GM12878 (cell line): ENCODE results near the gene TBC1D1. TPM values are rescaled to one million over a fixed set of nuclear protein-coding genes. Genes with fewer than 3 reads are reported as not detected.

ENCODE experiments used
- ATAC-seq: fragments of 200-7000 bp; cut with Tn5 transposase; 3 replicates; pipeline ENCODE4 v1.9.1; 2020; ENCODE audit warnings: mild to moderate bottlenecking, moderate library complexity
- BruUV-seq: library from RNA; stranded (reverse); fragments of 400-500 nt; replicated peaks from 2 replicates; lab custom pipeline; 2021; lab: Mats Ljungman, UMichigan
- CTCF ChIA-PET: fragments of 300-600 bp; sonication (Branson Sonifier 250); formaldehyde crosslinking; extraction: SDS; loops from one replicate; lab custom pipeline; 2021; ENCODE audit warnings: inconsistent platforms; lab: Yijun Ruan, JAX
- POLR2A ChIA-PET: fragments of 350-600 bp; formaldehyde crosslinking; extraction: SDS; loops from one replicate; lab custom pipeline; 2021; ENCODE audit warnings: inconsistent platforms; lab: Charles Lee
- RAD21 ChIA-PET: fragments of 300-600 bp; sonication (Branson Sonifier 250); formaldehyde crosslinking; loops from one replicate; lab custom pipeline; 2023; ENCODE audit warnings: antibody characterized with exemption; ENCODE audit not compliant: unreplicated experiment; lab: Charles Lee
- SMC1A ChIA-PET: fragments of 300-600 bp; sonication (Branson Sonifier 250); formaldehyde crosslinking; loops from one replicate; lab custom pipeline; 2023; ENCODE audit not compliant: unreplicated experiment, uncharacterized antibody; lab: Charles Lee
- DNase-seq: peaks from one replicate; pipeline ENCODE4 v3.0.0-alpha.2; 2011; ENCODE audit warnings: low read depth, low spot score
- FAIRE-seq: peaks from 3 replicates; lab custom pipeline; 2011; peaks lifted over from hg19 to GRCh38; lab: Jason Lieb, UNC
- H2AFZ ChIP-seq: 2 replicates; pipeline ENCODE4 v1.6.0; 2011; ENCODE audit warnings: low read depth, low read length, control low read depth; ENCODE audit not compliant: control insufficient read depth
- H3K27ac ChIP-seq: 2 replicates; pipeline ENCODE4 v1.5.1; 2011; ENCODE audit warnings: control low read depth; ENCODE audit not compliant: control insufficient read depth, insufficient read depth
- H3K27me3 ChIP-seq, 2 experiments: replicated peaks in 1 of 2; 2 replicates each; pipeline versions ENCODE4 v1.6.0 to v1.6.1; 2011; ENCODE audit warnings: low read length in 1 of 2; ENCODE audit not compliant: control insufficient read depth in 2 of 2, insufficient read depth in 2 of 2
- H3K36me3 ChIP-seq, 2 experiments: 2 replicates each; pipeline ENCODE4 v1.5.1; 2011; ENCODE audit warnings: low read length in 1 of 2; ENCODE audit not compliant: control insufficient read depth in 2 of 2, insufficient read depth in 2 of 2
- H3K4me1 ChIP-seq: 2 replicates; pipeline ENCODE4 v1.6.1; 2011; ENCODE audit warnings: mild to moderate bottlenecking, low read length, moderate library complexity, mixed read lengths; ENCODE audit not compliant: control insufficient read depth, insufficient read depth
- H3K4me2 ChIP-seq: 2 replicates; pipeline ENCODE4 v1.6.0; 2011; ENCODE audit warnings: control low read depth; ENCODE audit not compliant: control insufficient read depth, insufficient read depth
- H3K4me3 ChIP-seq: fragments of 200-600 bp; sonication (generic); 2 replicates; pipeline ENCODE4 v1.5.1; 2016
- H3K79me2 ChIP-seq: 2 replicates; pipeline ENCODE4 v1.6.0; 2011; ENCODE audit warnings: low read length; ENCODE audit not compliant: control insufficient read depth, insufficient read depth
- H3K9ac ChIP-seq: 2 replicates; pipeline ENCODE4 v1.8.0; 2011; ENCODE audit warnings: low read length, control low read depth, mixed read lengths; ENCODE audit not compliant: control insufficient read depth, insufficient read depth
- H3K9me3 ChIP-seq: replicated peaks from 3 replicates; pipeline ENCODE4 v1.5.1; 2011; ENCODE audit warnings: mild to moderate bottlenecking, low read length; ENCODE audit not compliant: control insufficient read depth, insufficient read depth
- H4K20me1 ChIP-seq: 2 replicates; pipeline ENCODE4 v1.6.0; 2011; ENCODE audit not compliant: control insufficient read depth, insufficient read depth
- CHD4 ChIP-seq: fragments of 200-600 bp; sonication (generic); IDR thresholded peaks from 2 replicates; pipeline ENCODE4 v1.6.1; 2016; ENCODE audit warnings: mild to moderate bottlenecking
- CREB1 ChIP-seq: IDR thresholded peaks from 2 replicates; pipeline ENCODE4 v1.6.1; 2012; ENCODE audit warnings: low read depth, mild to moderate bottlenecking, inconsistent platforms
- HDAC6 ChIP-seq: fragments of 200-600 bp; sonication (generic); IDR thresholded peaks from one replicate; pipeline ENCODE4 v1.8.0; 2017; ENCODE audit warnings: antibody characterized with exemption; ENCODE audit not compliant: unreplicated experiment
- IKZF1 ChIP-seq: fragments of 450-650 bp; conservative IDR thresholded peaks from 2 replicates; pipeline ENCODE4 v1.6.1; 2017; ENCODE audit warnings: antibody characterized with exemption, mild to moderate bottlenecking
- KAT2A ChIP-seq: conservative IDR thresholded peaks from 2 replicates; pipeline ENCODE4 v1.6.1; 2011; ENCODE audit warnings: low read depth, low read length; ENCODE audit not compliant: control insufficient read depth
- MYB ChIP-seq: fragments of 150-350 bp; IDR thresholded peaks from 2 replicates; pipeline ENCODE4 v1.6.1; 2014; ENCODE audit warnings: mild to moderate bottlenecking, low read depth, low read length, borderline replicate concordance
- MYC ChIP-seq: IDR thresholded peaks from 2 replicates; pipeline ENCODE4 v1.6.1; 2011; ENCODE audit warnings: mild to moderate bottlenecking, low read length, moderate library complexity, inconsistent platforms; ENCODE audit not compliant: insufficient read depth, insufficient replicate concordance, insufficient read length, severe bottlenecking
- NFXL1 ChIP-seq: fragments of 450-650 bp; IDR thresholded peaks from 2 replicates; pipeline ENCODE4 v1.6.1; 2017; ENCODE audit warnings: antibody characterized with exemption, mild to moderate bottlenecking, borderline replicate concordance
- NRF1 ChIP-seq: conservative IDR thresholded peaks from 2 replicates; pipeline ENCODE4 v1.6.1; 2011; ENCODE audit warnings: mild to moderate bottlenecking, low read depth, low read length, improper control_type of control experiment
- RAD51 ChIP-seq: fragments of 450-650 bp; IDR thresholded peaks from 2 replicates; pipeline ENCODE4 v1.6.1; 2016; ENCODE audit warnings: moderate library complexity, mild to moderate bottlenecking, inconsistent platforms
- ZBED1 ChIP-seq: IDR thresholded peaks from 2 replicates; pipeline ENCODE4 v1.6.1; 2016; ENCODE audit warnings: borderline replicate concordance
- ZZZ3 ChIP-seq: IDR thresholded peaks from 2 replicates; pipeline ENCODE4 v1.6.1; 2011; ENCODE audit warnings: low read depth; ENCODE audit not compliant: control insufficient read depth, insufficient read length
- WGBS: methylation state at CpG from one replicate; pipeline ENCODE4 v1.1.6; 2016; ENCODE audit warnings: low lambda C conversion rate; ENCODE audit not compliant: insufficient replicate concordance, insufficient coverage; ENCODE audit errors: missing lambda C conversion rate; 5-methylcytosine and 5-hydroxymethylcytosine counted together
- in situ Hi-C: fragments of 300-500 bp; cut with MboI; formaldehyde crosslinking; loops from 9 replicates; pipeline ENCODE4 v1.14.3; 2018; ENCODE audit warnings: mixed read lengths
- intact Hi-C: fragments of 100-400 bp; cut with micrococcal nuclease; formaldehyde crosslinking; loops from one replicate; pipeline ENCODE4 v1.14.2; 2022; ENCODE audit not compliant: unreplicated experiment
- polyA plus RNA-seq, 11 experiments: library from polyadenylated mRNA; depleted of rRNA in 4 of 11; unstranded in 6 of 11; stranded (reverse) in 5 of 11; fragments of >200 nt; fragmentation: Nextera tagmentation in 4 of 11; fragmentation: Illumina TruSeq in 1 of 11; extraction: Ambion mirVana in 4 of 11; extraction: Trizol in 1 of 11; gene quantifications; 1 replicate in 1 of 11; 2 replicates in 10 of 11; pipeline versions ENCODE4 v1.2.1 to v1.2.3, GENCODE V29; 2011 to 2016; ENCODE audit warnings: inconsistent platforms in 2 of 11, missing spikeins in 2 of 11, low read depth in 1 of 11
- total RNA-seq, 4 experiments: library from RNA; depleted of rRNA in 3 of 4; stranded (reverse); fragments of >200 nt in 3 of 4; fragmentation: Illumina TruSeq in 1 of 4; extraction: Trizol in 1 of 4; gene quantifications; 2 replicates each; pipeline versions ENCODE4 v1.2.1 to v1.2.3, GENCODE V29; 2013 to 2021
- TF ChIP-seq, protein P1 (sequence below): fragments of 450-650 bp; IDR thresholded peaks from 2 replicates; pipeline ENCODE4 v1.6.1; 2017; ENCODE audit warnings: mild to moderate bottlenecking, moderate library complexity

TBC1D1 gene
- total and polyA plus RNA-seq, 10 of the 15 experiments (the other 5 are each of a cell fraction or from before 2014, with no cell fraction given) = 5.3 to 102 (median 57.8) TPM

DNA sequence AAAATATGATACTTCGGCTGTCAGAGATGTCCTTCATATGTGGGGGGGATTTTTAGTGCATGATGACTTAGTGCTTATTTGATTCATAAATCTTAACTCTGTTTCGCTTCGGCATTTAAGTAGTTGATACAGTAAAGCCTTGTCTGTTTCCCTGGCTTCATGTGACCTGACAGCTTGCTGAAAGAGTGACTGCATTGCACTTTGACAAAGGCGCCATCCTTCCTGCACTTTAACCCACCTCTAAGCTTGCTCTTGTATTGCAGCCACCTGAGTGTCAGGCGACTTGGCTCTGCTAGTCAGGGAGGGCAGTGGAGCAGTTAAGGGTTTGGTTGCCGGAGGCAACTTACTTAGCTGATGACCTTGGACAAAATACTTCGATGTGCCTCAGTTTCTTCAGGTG is 134.8 kb downstream of the TBC1D1 start:
- Histone ChIP-seq H2AFZ (no peak overlapping the region), H3K9ac (no peak overlapping the region), H3K4me2 (no peak overlapping the region), H3K9me3 (no peaks in the 10 kb centered on the region), H4K20me1 (no peaks in the 10 kb centered on the region), H3K27me3 (no peaks in the 10 kb centered on the region), H3K36me3 (peaks cover 3 to 22% of the 10 kb centered on the region in 2 experiments), H3K27ac (no peak overlapping the region), H3K4me1 (no peaks in the 10 kb centered on the region), H3K79me2 (no peaks in the 10 kb centered on the region), H3K4me3 (no peak overlapping the region)
- BruUV-seq = no TSS peak
- TF ChIP-seq IKZF1 = no peak
- no peak for TF ChIP-seq NRF1
- no peak for TF ChIP-seq HDAC6
- TF ChIP-seq MYC = no peak
- FAIRE-seq = no peak
- ChIA-PET RAD21 (no interaction called here), SMC1A (no interaction called here), CTCF (no interaction called here), POLR2A (no interaction called here)
- no peak for DNase-seq
- intact Hi-C loops (no loop called here), in situ Hi-C loops (no loop called here)
- WGBS = 95% methylated on average over 7 of the region's 7 CpGs
- ATAC-seq = no peak

GRCh38 chr4:38026158-38026740 is 135.4 kb downstream of the TBC1D1 start:
- RAD21 ChIA-PET = no interaction called here
- ATAC-seq = no peak
- no peaks in the 10 kb centered on the region for H3K79me2 ChIP-seq
- no peaks in the 10 kb centered on the region for H3K27me3 ChIP-seq
- FAIRE-seq = no peak
- 81% methylated on average over 6 of the region's 6 CpGs for WGBS
- H3K4me3 ChIP-seq = no peak overlapping the region
- H4K20me1 ChIP-seq = no peaks in the 10 kb centered on the region
- H3K4me1 ChIP-seq = no peaks in the 10 kb centered on the region
- intact Hi-C loops (no loop called here), in situ Hi-C loops (no loop called here)
- H3K9ac ChIP-seq = no peak overlapping the region
- no peaks in the 10 kb centered on the region for H3K9me3 ChIP-seq
- CTCF ChIA-PET = no interaction called here
- H2AFZ ChIP-seq = no peak overlapping the region
- no peak for DNase-seq
- no peak overlapping the region for H3K27ac ChIP-seq
- H3K4me2 ChIP-seq = no peak overlapping the region
- POLR2A ChIA-PET = no interaction called here
- BruUV-seq = no TSS peak
- peaks cover 3 to 22% of the 10 kb centered on the region in 2 experiments for H3K36me3 ChIP-seq
- SMC1A ChIA-PET = no interaction called here
- no peak for TF ChIP-seq CREB1
- TF ChIP-seq, protein P1, sequence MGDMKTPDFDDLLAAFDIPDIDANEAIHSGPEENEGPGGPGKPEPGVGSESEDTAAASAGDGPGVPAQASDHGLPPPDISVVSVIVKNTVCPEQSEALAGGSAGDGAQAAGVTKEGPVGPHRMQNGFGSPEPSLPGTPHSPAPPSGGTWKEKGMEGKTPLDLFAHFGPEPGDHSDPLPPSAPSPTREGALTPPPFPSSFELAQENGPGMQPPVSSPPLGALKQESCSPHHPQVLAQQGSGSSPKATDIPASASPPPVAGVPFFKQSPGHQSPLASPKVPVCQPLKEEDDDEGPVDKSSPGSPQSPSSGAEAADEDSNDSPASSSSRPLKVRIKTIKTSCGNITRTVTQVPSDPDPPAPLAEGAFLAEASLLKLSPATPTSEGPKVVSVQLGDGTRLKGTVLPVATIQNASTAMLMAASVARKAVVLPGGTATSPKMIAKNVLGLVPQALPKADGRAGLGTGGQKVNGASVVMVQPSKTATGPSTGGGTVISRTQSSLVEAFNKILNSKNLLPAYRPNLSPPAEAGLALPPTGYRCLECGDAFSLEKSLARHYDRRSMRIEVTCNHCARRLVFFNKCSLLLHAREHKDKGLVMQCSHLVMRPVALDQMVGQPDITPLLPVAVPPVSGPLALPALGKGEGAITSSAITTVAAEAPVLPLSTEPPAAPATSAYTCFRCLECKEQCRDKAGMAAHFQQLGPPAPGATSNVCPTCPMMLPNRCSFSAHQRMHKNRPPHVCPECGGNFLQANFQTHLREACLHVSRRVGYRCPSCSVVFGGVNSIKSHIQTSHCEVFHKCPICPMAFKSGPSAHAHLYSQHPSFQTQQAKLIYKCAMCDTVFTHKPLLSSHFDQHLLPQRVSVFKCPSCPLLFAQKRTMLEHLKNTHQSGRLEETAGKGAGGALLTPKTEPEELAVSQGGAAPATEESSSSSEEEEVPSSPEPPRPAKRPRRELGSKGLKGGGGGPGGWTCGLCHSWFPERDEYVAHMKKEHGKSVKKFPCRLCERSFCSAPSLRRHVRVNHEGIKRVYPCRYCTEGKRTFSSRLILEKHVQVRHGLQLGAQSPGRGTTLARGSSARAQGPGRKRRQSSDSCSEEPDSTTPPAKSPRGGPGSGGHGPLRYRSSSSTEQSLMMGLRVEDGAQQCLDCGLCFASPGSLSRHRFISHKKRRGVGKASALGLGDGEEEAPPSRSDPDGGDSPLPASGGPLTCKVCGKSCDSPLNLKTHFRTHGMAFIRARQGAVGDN = no peak
- no peak for TF ChIP-seq MYB
- TF ChIP-seq ZBED1 = no peak
- no peak for TF ChIP-seq NFXL1
- no peak for TF ChIP-seq RAD51
- no peak for TF ChIP-seq ZZZ3
- no peak for TF ChIP-seq KAT2A
- TF ChIP-seq CHD4 = no peak
